Measurements from ENCODE around the gene AKIP1. TPM values are rescaled to one million over a fixed set of nuclear protein-coding genes. Genes with fewer than 3 reads are reported as not detected.

Gene AKIP1
- total and polyA plus RNA-seq, 9 of the 15 experiments (the other 6 are each of a cell fraction or from before 2014, with no cell fraction given) = 9.0 to 52.6 (median 36.2) TPM

- TF ChIP-seq THAP7 (CRISPR knock-in tag; IDR thresholded peaks at IDR 0.05) (0 out of 2 replicates have a peak, but pooled peaks have one; percentile 61), DDX20 (tag; IDR thresholded peaks at IDR 0.05; ENCODE audit: low read depth) (no peak), TCF3 (CRISPR knock-in tag; IDR thresholded peaks at IDR 0.05) (peak; percentile 28; the same call in 1 of the 2 replicates), SPI1 (IDR thresholded peaks at IDR 0.05; ENCODE audit: borderline replicate concordance, low read depth, low read length) (peak; percentile 80), THAP12 (CRISPR knock-in tag; IDR thresholded peaks at IDR 0.05) (peak; percentile 27; the same call in 1 of the 2 replicates), JUNB (CRISPR knock-in tag; conservative IDR thresholded peaks at IDR 0.05) (no peak), ZNF263 (CRISPR knock-in tag; IDR thresholded peaks at IDR 0.05; ENCODE audit: borderline replicate concordance) (peak; percentile 29; the same call in 1 of the 2 replicates), CREB5 (CRISPR knock-in tag; IDR thresholded peaks at IDR 0.05) (no peak), MTA1 (IDR thresholded peaks at IDR 0.05; ENCODE audit: borderline replicate concordance) (peak; percentile 98), MTA3 (IDR thresholded peaks at IDR 0.05; ENCODE audit: borderline replicate concordance) (peak; percentile 86; the same call in 1 of the 2 replicates), ZBTB40 (IDR thresholded peaks at IDR 0.05) (peak; percentile 93), ZBTB40 (CRISPR knock-in tag; IDR thresholded peaks at IDR 0.05) (no peak)
Observed at GRCh38 chr11:8964324-8965320, 53.6 kb downstream of the AKIP1 start, which contains the start of gene TMEM9B (continued).
